NCI-H187 treated with DMSO at 0.1 percent for 48 hours (cell line): Measurements from ENCODE around the gene GLIS1.

Experiments
- DNase-seq: peaks from one replicate; lab custom pipeline; 2025; lab: John Stamatoyannopoulos, UW

GLIS1 gene

DNA sequence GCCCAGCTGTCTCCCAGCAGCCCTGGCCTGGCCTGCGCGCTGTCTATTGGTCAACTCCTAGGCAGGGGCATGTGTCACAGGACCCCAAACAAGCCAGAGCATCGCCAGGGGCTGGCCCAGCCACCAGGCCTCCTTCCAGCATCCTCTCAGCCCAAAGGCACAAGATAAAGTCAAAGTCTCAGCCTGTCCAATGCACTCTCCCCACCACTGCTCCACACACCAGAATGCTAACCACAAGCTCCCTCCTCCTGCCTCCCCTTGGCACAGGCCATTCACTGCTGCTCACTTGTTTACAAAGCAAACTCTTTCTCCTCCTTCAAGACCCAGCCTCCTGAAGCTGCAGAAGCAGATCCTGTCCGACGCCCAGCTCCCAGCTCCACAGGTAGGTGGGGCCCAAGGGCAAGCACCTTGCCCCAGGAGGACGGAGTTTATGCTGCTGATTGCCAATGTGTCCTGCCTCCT lies 146.4 kb downstream of the GLIS1 start:
- DNase-seq: peak; percentile 2

DNA sequence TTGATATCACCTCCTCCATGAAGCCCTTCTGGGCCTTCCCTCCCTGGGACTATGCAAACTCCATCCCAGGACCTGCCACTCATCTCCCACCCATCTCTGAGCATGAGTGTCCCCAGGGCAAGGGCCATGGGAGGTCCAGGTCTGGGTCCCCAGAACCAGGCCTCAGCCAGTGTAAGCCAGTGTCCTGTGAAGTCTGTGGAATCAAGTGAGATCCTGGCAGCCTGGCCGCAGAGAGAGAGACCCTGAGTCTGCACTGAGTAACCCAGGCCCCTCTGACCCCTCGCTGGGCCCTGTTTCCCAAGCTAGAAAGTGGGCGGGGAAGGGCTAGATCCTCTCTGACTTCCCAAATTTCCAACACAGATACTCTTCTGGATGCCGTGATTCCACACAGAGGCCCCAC lies 147.0 kb downstream of the GLIS1 start:
- no peak for DNase-seq

DNA sequence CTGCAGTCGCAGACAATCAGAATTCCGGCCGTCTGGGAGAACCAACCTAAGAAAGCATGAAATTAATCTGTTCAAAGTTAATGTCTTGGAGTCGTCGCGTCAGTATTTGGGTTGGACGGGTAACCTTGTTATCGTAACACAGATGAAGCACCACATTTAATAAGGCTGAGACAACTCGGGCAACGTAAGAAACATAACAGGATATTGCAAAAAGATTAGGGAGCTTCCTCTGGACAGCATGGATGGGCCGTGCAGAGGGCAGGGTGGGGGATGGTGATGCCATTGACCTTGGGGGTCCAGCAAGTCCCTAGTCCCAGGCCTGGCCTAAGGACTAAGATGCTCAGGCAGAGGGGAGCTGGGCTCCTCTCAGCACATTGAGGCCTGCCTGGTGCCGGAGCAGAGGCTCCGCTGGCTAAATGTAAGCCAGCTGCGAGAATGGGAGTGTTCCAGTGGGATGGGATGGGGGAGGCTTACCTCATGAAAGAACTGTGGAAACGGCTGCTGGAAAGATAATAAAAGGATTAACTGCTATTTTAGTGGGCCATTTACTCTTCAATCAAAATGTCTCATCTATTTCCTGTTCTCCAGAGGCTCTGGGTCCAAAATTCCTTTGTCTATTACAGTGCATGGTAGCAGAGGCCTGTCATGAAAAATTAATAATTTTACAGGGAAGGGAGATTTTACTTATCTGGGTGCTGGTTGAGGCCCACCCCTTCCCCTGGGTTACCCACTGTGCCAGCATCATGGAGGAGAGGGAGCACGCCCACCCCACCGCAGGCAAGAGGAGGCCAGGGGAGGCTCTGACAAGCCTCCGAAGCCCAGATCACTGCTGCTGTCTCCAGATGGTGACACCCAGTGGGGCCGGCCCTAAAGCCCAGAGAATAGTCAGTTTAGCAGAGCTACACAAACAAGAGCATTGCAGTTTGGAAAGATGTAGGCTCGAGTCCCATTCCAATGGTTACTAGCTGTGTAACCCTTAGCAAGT lies 148.1 kb downstream of the GLIS1 start:
- DNase-seq: no peak

DNA sequence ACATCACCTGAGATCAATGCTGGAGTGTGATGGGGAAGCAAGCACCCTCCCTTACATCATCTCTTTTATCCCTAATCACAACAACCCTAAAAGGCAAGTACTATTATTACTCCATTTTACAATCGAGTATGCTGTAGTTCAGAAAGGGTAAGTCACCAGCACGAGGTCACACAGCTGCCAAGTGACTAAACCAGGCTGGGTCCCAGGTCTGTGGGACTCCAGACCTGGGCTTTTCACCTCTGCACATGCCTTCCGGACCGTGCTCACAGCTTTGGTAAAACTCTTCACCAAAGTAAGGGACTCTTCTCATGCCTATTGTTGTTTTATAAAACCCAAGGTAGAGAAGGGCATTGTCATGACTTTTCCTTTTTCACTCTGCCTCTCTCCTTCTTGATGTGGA lies 148.9 kb downstream of the GLIS1 start:
- DNase-seq: no peak

DNA sequence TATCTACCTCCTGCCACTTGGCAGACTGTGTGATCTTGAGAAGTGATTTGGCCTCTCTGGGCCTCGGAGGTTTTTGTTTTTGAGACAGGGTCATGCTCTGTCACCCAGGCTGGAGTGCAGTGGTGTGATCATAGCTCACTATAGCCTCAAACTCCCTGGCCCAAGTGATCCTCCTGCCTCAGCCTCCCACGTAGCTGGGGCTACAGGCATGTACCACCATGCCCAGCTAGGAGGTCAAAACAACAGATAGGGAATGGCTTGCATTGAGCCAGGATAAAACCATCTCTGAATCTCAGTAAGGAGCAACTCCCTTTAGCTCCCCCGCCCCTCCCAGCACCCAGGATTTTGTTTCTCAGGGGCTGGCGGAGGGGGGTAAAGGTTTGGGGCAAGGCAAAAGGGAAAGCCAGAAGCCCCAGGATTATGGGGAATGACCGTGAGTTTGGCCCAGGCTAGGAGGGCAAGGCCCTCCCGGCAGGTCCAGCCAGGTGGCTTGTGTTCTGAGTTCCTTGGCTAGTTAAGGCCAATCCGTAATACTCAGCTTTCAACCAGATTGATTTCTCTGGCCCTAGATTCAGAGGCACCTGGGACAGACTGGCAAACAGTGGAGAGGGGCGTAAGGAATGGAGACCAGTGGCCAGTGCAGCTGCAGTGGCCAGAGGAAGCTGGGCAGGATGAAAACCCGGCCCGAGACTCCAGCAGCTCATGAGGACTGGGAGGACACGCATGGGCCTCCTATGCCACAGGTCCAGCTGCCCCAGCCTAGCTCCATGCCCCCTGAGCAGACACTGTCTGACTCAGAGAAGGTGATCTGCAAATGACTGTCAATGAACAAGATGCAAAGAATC lies 149.7 kb downstream of the GLIS1 start:
- DNase-seq: no peak

DNA sequence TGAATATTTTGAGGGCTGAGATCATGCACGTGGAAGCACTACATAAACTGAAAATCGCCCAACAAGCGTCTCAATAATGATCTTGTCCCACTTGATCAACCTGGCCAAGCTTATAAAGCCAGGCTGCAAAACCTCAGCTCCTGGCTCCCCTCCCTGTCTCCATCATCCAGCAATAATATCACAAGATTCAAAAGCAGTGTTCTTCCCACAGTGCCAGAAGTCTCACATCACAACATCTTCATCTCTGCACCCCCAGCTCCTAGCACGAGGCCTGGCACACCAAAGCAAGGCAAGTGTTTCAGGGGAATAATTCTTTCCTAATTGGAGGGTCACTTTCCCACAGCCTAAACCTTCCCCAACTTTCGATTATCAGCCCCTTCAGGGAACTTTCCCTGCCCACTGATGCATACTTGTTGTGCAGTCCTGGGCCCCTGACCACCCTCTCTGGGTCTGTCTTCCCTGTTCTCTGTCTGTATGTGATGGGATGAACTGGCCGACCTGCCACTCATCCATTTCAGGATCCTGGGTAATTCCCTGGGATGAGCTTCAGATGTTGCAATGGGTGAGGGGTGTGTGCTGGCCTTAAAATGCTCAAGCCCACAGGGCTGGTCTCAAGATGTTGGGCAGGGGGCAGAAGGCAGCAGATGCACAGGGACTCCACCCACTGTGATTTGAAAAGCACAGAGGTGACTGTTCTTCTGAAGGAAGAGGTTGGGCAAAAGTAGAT lies 150.7 kb downstream of the GLIS1 start:
- no peak for DNase-seq

DNA sequence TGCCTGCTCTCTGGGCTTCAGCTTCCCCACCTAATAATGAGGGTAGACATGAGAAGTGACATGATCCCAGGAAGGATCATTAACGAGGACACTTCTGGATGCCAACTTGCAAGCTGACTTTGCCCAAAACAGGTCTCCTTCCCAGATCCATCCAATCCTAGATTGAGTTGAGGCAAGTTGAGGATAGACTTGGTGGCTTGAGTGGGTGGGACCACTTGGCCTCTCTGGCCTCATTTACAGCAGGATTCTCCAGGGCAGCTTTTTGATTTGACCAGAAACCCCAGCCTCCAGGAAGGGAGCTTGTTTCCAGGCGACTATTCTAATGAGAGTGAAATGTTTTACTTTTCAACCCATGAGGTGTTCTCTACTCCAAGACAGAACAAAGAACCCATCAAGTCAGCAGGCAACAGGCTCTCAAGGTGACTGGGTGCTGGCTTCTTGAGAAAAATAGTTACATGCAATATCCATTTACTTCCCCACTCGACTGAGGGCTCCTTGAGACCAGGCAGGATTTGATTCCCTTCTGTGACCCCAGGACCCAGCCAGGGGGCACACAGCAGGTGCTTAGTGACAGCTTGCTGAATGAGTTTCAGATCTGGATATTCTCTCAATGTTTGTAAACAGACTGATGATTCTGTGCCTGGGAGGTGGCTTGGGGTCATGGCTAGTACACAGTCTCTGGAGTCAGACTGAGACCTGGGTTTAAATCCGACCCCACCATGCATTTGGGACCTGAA lies 151.5 kb downstream of the GLIS1 start:
- DNase-seq: no peak

DNA sequence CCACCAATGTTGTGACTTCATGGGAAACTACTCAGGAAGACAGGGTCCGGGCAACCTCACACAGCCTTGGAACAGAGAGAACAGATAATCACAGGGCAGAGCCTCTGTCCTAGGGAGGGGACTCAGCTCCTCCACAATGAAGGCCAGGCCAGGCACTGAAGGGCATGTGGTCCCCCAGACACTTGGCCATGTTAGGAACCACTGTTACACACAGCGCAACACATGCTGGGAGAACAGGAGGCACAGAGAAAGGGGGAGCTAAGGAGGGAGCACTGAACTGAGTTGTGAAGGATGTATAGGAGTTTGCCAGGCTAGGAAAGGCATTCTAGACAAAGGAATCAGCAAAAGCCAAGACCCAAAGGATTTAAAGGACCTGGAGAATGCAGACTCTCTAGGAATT lies 152.2 kb downstream of the GLIS1 start:
- DNase-seq: no peak

DNA sequence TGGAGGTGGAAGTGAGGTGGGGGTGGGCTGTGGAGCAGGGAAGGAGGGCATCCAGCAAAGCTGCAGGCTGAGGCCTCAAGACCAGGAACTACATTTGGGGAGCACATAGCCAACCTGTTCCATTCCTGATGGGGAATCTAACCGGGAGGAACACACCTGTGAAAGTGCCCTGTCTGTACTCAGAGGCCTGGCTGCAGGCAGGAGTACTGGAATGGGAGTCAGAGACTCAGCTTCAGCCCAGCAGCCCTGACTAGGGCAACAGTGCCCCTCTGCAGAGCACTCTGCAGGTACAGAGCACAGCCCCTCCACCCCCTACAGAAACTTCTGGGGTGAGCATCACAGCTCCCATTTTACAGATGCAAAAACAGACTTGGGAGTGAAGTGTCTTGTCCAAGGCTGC lies 153.4 kb downstream of the GLIS1 start:
- DNase-seq: no peak

DNA sequence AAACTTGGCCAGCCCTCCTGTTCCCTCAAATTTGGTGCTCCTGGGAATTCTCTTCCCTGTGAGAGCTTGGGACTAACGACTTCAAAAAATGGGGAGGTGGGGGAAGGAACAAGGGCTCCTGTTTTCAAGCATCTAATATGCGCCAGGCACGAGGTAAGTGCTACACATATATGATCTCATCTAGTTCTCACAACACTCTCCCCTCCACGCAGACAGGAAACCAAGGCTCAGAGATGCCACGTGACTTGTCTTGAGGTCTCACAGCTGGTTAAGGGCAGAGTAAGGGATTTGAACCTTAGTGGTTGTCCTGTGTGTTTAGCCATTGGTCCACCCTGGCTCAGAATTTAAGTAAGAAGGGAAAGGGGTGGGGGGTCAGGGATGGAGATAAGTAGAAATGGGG lies 153.8 kb downstream of the GLIS1 start:
- no peak for DNase-seq

DNA sequence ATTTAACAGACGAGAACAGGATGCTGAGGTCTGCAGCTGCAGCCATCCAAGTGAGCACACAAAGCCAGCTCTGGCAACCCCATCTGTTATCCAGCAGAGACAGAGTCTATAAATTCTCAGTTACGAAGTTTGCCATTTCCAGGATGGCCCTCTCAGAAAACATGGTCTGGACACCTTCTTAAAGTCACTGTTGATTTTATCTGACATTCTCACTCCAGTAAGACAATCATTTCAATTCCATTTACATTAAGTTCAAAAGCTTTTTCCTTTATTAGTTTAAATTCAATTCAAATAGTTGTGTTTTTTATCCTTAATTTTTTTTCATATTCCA lies 154.2 kb downstream of the GLIS1 start:
- no peak for DNase-seq

DNA sequence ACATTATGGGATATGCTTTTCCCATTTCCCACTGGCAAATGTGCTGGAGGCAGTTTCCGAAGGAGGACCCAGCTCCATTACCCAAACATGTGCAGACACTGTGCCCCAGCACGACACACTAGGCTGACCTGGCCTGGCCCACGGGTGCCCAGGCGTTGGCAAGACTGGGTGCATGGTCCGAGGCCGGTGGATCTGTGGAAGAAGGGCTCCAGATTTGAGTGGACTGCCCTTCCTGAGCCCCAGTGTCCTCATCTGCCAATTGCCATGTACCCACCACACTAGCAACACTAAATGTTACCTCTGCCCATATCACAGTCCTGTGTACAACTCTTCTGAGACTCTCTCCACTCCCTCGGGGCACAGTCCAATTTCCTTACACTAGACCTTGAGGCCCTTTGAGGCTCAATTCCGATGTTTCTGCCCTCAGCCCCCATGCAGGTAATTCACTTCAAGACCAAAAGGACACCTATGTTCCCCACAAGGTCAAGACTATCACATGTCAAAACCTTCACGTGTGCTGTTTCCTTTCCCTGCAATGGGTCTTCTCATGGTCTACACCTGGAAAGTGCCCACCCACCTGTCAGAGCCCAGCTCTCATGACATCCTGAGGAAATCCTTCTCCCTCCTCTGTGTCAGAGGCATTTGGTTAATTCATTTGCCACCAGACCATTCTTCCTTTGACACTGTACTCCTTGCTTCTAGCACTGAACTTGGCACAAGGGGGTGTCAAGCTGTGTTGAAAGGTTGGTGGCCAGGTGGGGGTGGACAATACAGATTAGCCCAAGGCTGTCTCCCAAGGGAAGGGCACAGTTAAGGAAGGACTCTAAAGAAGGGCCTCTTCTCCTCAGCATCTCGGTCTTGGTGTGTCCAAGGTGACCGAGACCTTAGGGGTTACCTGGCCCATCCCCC lies 154.8 kb downstream of the GLIS1 start:
- DNase-seq: no peak

DNA sequence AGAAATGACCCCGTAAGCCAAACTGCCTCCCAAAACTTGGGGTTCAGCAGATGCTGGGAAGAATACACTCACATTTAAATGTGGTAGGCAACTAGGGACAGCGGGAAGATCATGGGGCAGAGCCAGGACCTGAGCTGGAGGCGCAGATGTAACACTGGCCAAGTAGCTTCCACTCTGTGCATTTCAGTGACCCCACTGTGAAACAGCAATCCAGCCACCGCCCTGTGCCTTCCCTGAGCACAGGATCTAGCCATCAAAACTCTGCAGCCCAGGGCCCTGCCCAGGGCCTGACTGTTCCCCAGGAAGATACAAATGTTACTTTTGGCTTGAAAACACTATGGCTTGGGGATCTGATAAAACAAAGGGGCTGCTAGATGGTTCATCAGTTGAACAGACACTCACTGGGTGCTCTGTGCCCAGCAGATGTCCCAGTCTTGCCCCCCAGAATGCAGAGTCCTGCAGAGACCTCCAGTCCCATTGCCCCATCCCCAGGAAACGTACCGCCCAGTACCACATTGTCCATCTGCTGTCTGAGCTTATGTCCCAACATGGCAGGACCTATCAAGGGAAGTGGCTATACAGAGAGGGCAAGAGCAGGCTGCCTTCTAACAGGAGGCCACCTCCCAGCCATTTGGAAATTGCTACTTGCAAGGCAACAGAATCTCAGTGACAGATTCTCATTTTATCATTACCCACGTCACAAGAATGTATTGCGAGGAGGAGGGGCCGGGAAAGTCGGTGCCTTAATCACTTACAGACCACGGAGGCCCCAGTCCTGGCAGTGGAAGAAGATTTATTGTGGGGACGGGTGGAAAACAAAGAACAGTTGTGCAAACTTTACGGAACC lies 155.7 kb downstream of the GLIS1 start:
- no peak for DNase-seq

DNA sequence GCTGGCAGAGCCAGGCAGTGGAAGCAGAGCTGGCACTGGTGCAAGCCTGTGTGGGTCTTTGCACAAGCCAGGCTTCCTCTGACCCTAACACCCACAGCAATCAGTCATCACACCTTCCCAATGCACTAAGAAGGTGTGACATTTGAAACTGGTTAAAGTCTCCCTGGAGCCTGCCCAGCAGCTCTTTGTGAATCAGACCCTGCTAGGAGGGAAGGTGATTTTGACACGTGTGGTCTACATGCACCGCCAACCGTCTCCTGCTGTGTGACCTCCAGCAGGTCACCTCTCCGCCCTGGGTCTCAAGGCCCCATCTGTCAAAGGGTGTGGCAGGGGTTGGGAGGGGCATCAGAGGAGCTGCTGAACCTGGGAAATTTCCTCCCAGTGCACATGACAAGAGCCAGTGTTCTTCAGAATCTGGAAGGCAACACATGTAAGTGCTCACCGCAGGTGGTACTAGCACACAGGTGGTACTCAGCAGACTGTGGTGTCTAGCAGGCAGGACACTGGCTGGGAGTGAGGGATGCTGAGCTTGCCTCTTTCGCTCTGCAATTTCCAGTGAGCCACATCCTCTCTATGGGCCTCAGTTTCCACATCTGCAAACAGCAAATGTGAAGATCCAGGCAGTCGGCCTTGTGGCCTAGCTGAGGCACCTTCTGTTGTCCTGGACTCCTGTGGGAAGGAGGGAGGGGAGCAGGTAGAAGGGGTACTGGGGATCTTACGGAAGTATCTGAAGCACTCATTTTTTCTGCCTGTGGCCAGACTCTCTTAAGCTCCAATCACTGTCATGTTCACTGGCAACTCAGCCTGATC lies 156.5 kb downstream of the GLIS1 start:
- DNase-seq: no peak

DNA sequence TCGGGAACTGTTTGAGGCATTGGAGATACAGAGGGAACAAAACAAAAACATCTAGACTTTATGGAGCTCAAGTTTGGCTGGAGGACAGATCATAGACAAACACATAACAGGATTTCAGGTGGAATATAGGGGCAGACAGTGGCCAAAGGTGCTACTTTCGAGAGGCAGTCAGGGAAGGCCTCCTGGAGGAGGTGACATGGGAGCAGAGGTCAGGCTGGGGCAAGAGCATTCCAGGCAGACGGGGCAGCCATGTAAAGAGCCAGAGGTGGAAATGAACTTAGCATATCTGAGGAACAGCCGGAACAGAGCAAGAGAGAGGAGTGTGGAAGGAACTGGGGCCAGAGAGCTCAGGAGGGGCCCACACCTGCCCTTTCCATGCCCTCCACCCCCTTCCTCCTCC lies 157.5 kb downstream of the GLIS1 start:
- no peak for DNase-seq

DNA sequence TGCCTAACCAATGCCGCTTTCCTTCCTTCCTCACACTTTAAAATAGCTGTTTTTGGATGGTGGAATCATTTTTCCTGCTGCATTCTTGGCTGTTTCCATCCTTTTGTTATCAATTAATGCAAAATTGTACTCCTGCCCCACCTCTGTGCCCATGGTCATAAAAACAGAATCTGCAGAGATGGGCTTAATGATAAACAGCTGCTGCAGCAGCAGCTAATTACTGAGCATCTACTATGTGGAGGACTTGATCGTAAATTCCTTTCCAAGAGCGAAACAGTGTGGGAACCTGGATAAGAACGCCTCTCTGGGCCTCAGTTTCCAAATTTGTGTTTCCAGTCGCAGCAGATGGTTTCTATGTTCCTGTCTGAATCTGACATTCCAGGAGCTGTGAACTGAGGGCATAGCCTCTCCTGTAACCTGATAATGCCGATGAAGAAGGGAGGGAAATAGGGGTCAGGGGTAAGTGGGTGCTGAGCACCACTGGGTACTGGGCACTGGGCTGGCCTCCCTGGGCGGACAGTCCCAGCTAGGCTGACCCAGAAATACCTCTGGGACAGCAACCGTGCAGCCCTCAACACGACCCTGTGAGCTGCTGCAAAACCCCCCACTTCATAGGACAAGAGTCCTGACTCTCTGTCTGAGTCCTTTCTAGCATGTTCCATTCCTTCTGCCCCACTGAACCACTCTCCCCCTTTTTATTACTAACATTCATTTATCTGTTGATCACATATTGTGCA lies 158.1 kb downstream of the GLIS1 start:
- no peak for DNase-seq

DNA sequence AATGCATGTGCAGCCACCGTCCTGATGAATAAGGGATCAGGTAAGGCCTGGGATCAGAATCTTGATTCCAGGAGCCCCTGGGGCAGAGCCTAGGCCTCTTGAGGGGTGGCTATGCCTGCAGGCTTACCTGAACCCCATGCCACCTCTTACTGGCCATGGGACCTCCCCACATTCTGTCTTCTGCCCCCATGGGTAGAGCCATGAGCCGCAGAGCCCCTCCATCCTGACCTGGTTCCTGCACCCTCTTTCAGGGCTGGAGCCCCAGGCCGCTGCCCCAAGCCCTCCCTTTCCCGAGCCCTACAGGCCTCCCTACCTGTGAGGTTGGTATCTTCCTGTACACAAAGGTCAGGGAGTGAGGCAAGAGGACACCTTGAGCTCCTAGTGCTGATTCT lies 159.0 kb downstream of the GLIS1 start:
- no peak for DNase-seq
